ENCODE measurements around the gene TUBA1C.

The TUBA1C gene

GRCh38 chr12:49283541-49284429, 18.9 kb downstream of the TUBA1C start:
- DNase-seq (ENCODE audit: low read depth in 2 of 2) = no peak

DNA sequence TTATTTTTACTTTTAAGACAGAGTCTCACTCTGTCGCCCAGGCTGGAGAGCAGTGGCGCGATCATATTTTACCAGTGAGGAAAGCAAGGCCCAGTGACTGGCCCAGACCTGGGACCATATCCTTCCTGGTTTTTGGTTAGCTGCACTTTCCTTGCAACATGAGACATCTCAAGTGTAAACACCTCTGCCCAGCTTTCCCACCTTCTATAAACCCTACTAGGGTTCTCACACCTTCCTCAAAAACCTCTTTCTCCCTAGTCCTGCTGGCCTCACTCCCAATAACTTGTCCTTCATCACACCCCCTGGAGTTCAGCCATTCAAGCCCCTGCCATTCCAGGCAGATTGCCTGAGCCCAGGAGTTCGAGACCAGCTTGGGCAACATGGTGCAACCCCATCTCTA, 19.8 kb downstream of the TUBA1C start:
- no peak for DNase-seq (ENCODE audit: low read depth in 2 of 2)

- no peak for DNase-seq (ENCODE audit: low read depth in 2 of 2)
Measured at GRCh38 chr12:49287876-49288275, 23.0 kb downstream of the TUBA1C start.

- peak in 1 of 2 donors; percentile 43 for DNase-seq (ENCODE audit: low read depth in 2 of 2)
Measured at GRCh38 chr12:49288412-49288853, 23.6 kb downstream of the TUBA1C start.

GRCh38 chr12:49288922-49289555, 24.2 kb downstream of the TUBA1C start:
- no peak for DNase-seq (ENCODE audit: low read depth in 2 of 2)

- DNase-seq (ENCODE audit: low read depth in 2 of 2) = no peak
Measured at GRCh38 chr12:49292729-49293055, 27.8 kb downstream of the TUBA1C start.

DNA sequence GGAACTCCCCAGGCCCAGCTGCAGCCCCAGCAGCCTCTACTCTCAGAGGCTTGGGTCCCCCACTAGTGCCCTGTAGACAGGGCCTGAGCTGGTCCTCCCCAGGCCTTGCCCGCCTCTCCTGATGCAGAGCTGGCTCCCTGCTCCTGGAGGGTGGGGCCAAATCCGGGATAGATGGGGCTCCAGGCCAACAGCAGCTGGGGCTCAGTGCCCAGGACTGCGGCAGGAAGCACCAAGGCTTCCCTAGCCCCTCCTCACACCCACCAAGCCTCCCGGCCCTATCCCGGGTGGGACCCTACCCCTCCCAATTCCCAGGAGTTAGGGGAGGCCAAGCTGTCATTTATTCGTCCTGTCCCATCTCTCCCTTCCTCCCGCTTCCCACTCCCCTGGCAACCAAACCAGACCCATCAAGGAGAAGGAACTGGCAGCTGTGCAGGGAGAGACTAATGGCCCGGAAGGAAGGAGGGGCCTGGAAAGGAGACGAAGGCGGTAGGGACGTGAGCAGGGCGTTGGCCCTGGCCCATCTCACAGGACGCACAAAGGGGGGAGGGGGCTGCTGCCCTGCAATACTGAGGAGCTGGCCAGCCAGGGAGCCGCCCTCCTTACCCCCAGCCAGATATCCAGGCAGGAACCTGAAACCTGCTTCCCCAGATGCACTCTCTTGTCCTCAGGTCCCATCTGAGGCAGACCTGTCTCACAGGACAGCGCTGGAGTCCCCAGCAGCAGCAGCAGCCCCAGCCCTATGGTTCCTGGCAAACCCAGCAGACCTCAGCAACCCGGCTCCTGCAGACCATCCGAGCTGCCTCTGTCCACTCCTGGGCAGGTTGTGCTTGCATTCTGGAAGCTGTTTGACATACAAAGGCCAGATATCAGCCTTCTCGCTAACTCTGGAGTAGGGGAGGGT, 28.4 kb downstream of the TUBA1C start:
- DNase-seq (ENCODE audit: low read depth in 2 of 2) = no peak

DNA sequence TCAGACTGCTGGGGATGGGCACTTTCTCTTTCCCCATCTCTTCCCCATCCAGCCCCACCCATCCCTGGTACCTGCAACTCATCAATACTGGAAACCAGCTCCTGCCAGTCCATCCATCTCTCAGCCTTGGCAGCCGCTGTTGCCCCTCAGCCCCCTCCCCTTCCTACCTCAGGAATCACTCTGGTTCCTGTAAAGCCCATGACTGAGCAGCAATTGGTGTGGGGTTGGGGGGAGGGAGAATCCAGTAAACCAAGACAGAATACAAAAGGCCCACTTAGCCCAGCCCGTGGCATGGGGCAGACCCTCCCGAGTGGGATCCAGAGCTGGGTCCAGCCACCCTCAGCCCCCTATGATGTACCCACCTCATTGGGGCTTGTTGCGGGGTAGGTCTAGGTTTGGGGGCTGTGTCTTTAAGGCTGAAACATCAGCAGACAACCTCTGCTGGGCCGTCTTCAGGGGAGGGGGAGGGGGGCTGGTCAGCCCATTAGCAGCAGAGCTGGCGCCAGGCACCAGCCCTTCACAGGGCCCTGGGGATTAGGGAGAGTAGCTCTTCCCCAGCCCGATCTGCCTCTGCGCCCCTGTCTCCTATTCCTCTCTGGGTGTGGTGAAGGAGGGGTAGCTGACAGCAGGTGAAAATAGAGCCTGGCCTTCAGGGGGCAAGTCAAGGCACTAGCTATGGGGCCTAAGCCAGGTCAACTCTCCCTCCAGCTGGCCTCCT, 29.4 kb downstream of the TUBA1C start:
- DNase-seq (ENCODE audit: low read depth in 2 of 2) = no peak

DNA sequence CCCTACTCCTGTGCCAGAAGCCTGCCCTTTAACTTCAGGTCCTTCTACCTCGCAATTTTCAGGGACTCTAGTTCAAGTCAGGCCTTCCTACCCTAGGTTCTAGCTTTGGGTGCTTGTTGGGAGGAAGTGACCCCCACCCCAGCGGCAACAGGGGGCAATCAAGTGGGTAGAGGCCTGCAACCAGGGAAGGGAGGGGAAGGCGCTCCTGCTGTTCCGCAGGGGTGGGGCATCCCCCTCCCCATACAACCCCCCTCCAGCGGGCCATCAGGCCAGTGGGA, 29.9 kb downstream of the TUBA1C start:
- DNase-seq (ENCODE audit: low read depth in 2 of 2) = no peak

DNA sequence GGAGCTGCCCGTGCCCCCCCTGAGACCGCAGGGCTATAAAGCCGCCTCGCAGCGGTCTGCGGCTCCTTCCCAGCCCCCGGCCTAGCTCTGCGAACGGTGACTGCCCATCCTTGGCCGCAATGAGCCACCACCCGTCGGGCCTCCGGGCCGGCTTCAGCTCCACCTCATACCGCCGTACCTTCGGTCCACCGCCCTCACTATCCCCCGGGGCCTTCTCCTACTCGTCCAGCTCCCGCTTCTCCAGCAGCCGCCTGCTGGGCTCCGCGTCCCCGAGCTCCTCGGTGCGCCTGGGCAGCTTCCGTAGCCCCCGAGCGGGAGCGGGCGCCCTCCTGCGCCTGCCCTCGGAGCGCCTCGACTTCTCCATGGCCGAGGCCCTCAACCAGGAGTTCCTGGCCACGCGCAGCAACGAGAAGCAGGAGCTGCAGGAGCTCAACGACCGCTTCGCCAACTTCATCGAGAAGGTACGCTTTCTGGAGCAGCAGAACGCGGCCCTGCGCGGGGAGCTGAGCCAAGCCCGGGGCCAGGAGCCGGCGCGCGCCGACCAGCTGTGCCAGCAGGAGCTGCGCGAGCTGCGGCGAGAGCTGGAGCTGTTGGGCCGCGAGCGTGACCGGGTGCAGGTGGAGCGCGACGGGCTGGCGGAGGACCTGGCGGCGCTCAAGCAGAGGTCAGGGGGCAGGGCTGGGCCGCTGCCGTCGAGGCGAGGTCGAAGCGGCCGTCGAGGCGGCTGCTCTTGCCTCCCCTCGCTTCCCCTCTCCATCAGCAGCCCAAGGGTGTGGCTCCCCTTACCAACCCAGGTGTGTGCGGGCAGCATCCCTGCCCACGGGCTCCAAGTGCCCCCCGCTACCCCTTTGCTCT, 30.4 kb downstream of the TUBA1C start, which contains the start of gene PRPH:
Gene PRPH (plus strand): TSS at position 66 of the 855 bp plus-strand sequence. CDS start 54 bp downstream, at position 120.
- no peak for DNase-seq (ENCODE audit: low read depth in 2 of 2)

- DNase-seq (ENCODE audit: low read depth in 2 of 2) = peak; percentile 44 to 50
Measured at GRCh38 chr12:49296034-49296835, 31.4 kb downstream of the TUBA1C start.

GRCh38 chr12:49296836-49297694, 32.2 kb downstream of the TUBA1C start:
- DNase-seq (ENCODE audit: low read depth in 2 of 2) = peak; percentile 23 to 28

- no peak for DNase-seq (ENCODE audit: low read depth in 2 of 2)
Measured at GRCh38 chr12:49297695-49298060, 32.8 kb downstream of the TUBA1C start.

DNA sequence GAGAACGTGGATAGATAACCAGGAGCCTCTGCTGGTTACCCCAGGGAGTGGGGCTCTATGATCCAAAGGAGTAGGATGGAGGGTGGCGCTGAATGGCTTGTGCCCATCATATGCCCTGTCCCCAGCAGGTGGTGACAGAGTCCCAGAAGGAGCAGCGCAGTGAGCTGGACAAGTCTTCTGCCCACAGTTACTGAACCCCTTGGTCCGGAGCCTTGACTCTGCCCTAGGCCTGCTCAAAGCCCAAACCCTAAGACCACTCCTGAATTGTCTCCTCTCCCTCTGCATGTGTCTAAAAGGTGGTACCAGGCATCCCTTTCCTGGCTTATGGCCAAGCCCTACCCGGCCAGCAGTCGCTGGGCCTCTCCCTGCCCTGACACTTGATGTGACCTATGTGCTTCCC, 33.3 kb downstream of the TUBA1C start:
- DNase-seq (ENCODE audit: low read depth in 2 of 2) = no peak

GRCh38 chr12:49301760-49302159, 36.9 kb downstream of the TUBA1C start:
- no peak for DNase-seq (ENCODE audit: low read depth in 2 of 2)

DNA sequence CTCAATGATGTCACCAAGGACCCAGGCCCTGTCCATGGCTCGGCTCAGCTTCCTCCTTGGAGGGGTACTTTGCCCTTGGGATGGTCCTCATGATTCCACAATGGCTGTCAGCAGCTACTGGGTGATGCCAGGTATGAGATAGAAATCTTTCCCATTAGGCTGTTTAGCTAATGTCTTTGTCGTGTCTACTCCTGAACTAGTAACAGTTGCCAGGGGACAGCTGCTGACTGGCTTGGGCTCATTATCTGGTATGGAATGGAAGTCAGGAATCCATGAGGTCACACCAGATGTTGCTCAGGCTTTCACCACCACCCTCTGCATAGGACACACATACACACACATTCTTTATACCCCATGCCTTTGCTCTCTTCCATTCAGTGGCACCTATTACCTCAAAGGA, 39.3 kb downstream of the TUBA1C start:
- no peak for DNase-seq (ENCODE audit: low read depth in 2 of 2)

- no peak for DNase-seq (ENCODE audit: low read depth in 2 of 2)
Measured at GRCh38 chr12:49305762-49306510, 41.1 kb downstream of the TUBA1C start.

DNA sequence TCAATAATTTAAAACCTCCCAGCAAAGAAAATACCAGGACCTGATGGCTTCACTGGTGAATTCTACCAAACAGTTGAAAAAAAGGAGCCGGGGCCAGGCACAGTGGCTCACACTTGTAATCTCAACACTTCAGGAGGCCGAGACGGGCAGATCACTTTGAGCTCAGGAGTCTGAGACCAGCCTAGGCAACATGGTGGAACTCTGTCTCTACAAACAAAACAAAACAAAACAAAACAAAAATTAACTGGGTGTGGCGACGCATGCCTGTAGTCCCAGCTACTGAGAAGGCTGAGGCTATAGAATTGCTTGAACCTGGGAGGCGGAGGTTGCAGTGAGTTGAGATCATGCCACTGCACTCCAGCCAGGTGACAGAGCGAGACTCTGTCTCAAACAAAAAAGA, 44.5 kb downstream of the TUBA1C start:
- DNase-seq (ENCODE audit: low read depth in 2 of 2) = no peak
